ENCODE results near the gene SEMA3D.

SEMA3D gene

DNA sequence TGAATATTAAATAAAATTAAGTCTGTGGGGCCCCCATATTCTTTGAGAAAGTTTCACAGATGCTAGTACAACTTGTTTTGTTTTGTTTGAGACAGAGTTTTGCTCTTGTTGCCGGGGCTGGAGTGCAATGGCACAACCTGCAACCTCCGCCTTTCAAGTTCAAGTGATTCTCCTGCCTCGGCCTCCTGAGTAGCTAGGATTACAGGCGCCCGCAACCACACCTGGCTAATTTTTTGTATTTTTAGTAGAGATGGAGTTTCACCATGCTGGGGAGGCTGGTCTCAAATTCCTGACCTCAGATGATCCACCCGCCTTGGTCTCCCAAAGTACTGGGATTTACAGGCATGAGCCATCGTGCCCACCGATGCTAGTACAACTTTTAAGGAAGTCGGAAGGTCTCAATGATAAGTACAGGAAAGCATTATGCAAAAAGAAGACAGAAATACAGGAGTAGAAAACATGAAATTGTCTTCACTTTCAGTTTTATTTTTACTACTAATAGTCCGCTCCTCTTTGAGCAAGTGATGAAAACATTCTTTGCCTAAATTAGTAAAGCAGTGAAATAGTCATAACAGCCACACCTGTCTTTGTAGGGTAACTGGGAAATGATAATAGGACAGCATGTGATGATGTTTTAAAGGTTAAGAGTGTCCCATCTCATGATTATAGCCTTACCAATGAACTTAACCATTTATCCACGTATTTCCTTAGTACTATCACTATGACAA is 147.5 kb downstream of the SEMA3D start:
- DNase-seq (ENCODE audit: low read depth in 1 of 2, low spot score in 1 of 2), result no peak

DNA sequence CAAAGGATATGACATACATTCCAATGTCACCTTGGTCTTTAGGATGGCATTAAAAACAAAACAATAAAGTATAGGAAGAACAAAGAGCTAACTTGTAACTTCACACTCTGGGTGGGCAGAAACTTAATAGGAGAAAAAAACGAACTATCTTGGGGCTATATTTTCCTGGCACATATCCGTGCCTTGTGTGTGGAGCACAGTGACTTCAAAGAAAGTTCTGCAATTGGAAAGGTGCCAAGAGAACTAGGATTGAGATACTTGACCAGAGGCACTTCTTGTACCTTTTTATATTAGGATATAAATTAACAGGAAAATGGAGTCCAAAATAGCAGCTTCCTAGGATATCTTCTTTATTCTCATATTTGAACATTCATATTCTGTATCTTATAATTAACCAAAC is 148.4 kb downstream of the SEMA3D start:
- DNase-seq (ENCODE audit: low read depth in 1 of 2, low spot score in 1 of 2), result no peak

DNA sequence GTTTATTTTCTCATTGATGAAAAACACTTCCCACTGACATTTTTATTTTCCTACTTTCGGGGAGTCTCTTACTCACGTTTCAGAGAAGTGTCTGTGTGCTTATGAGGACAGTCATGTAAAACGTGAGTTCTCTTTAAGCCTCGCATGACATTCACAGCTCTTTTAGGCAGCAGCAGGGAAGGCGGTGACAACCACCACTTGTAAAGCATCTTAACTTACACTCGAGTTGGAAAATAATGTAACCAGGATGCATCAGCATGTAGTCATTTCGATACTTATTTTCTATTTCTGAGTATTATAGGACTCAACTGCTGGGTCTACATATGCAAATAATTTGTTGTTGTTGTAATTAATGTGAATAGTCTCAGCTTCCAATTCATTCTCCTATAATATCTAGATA is 153.6 kb downstream of the SEMA3D start:
- no peak for DNase-seq (ENCODE audit: low read depth in 1 of 2, low spot score in 1 of 2)

GRCh38 chr7:85031475-85031874 is 155.4 kb downstream of the SEMA3D start:
- DNase-seq (ENCODE audit: low read depth in 1 of 2, low spot score in 1 of 2), result no peak

GRCh38 chr7:85030893-85031292 is 156.0 kb downstream of the SEMA3D start:
- DNase-seq (ENCODE audit: low read depth in 1 of 2, low spot score in 1 of 2), result no peak

- DNase-seq (ENCODE audit: low read depth in 1 of 2, low spot score in 1 of 2), result no peak
These were observed 161.5 kb downstream of the SEMA3D start for GRCh38 chr7:85025312-85025756.

DNA sequence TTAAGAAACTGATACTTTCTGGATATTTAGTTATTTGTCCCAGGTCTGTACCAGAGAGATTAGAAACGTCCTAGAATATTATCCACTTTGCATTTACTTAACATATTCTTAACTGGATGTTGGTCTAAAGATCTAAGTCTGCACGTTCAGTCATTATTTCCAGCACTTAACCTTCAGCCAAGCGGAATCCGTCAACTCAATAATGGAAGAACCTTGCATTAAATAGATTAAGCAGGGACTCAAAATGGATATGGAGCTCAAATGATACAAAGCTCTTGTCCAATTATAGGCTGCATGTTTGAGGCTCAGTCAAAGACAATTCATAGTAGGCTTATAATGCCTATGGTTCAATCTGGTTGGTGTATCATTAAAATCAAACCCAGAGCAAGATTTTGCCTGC is 162.9 kb downstream of the SEMA3D start:
- DNase-seq (ENCODE audit: low read depth in 1 of 2, low spot score in 1 of 2), result no peak

GRCh38 chr7:85023066-85023712 is 163.7 kb downstream of the SEMA3D start:
- no peak for DNase-seq (ENCODE audit: low read depth in 1 of 2, low spot score in 1 of 2)

GRCh38 chr7:85022064-85022697 is 164.7 kb downstream of the SEMA3D start:
- no peak for DNase-seq (ENCODE audit: low read depth in 1 of 2, low spot score in 1 of 2)

- no peak for DNase-seq (ENCODE audit: low read depth in 1 of 2, low spot score in 1 of 2)
These were observed 165.7 kb downstream of the SEMA3D start for GRCh38 chr7:85021101-85021704.

- DNase-seq (ENCODE audit: low read depth in 1 of 2, low spot score in 1 of 2), result no peak
These were observed 167.1 kb downstream of the SEMA3D start for GRCh38 chr7:85019778-85020177.

DNA sequence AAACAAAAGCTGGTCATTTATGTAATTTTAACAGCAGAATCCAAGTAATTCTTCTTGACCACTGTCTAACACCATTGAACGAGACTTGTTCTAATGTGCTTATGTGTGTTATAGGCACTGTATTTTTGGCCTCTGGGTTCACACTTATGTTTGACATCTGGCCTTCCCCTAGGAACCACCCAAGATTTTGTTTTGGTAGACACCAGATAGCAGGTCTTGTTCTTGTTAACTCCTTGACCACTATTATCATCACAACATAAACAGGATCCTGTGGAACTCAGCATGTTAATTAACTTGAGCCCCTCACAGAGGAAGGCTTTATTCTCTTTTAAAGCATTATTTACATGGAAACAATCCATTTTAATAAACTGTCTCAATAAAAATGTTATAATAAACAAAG is 167.7 kb downstream of the SEMA3D start:
- no peak for DNase-seq (ENCODE audit: low read depth in 1 of 2, low spot score in 1 of 2)

- no peak for DNase-seq (ENCODE audit: low read depth in 1 of 2, low spot score in 1 of 2)
These were observed 168.4 kb downstream of the SEMA3D start for GRCh38 chr7:85018498-85018897.

GRCh38 chr7:85016286-85016685 is 170.6 kb downstream of the SEMA3D start:
- no peak for DNase-seq (ENCODE audit: low read depth in 1 of 2, low spot score in 1 of 2)

- DNase-seq (ENCODE audit: low read depth in 1 of 2, low spot score in 1 of 2), result no peak
These were observed 171.8 kb downstream of the SEMA3D start for GRCh38 chr7:85014936-85015660.

- no peak for DNase-seq (ENCODE audit: low read depth in 1 of 2, low spot score in 1 of 2)
These were observed 175.7 kb downstream of the SEMA3D start for GRCh38 chr7:85011127-85011526.

DNA sequence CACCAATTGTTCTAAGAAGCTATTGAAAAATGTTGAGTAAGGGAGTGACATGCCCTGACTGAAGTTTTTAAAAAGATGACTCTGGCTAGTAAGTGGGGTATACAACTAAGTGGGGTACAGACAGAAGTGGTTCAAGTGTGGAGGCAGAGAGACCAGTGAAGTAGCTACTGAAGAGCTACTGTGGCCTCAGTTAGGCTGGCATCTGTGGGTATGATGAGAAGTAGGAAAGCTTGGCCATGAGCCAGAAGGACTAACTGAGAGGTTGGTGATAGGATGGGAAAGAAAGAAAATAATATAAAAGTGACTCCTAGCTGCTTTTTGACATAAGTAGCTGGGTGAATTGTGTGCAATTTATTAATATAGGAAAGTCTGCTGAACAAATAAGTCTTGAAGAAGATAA is 176.6 kb downstream of the SEMA3D start:
- no peak for DNase-seq (ENCODE audit: low read depth in 1 of 2, low spot score in 1 of 2)

DNA sequence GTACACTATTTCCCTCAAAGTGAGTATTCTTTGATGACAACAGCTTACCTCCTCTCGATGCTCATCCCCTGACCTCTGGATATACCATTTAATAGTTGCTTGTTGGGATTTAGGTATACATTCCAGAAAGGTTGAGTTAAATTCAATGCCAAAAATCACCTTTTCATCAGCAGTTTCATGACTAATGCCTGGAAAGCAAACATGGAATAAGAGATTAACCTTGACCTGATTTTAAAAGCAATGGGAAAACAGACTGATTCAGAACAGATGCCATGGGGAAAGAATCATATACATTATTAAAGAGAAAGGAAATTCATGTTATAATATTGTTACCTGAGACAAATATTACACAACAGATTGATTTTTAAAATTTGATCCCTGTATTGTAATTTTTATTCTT is 180.1 kb downstream of the SEMA3D start:
- no peak for DNase-seq (ENCODE audit: low read depth in 1 of 2, low spot score in 1 of 2)

GRCh38 chr7:85004402-85004801 is 182.5 kb downstream of the SEMA3D start:
- no peak for DNase-seq (ENCODE audit: low read depth in 1 of 2, low spot score in 1 of 2)

- no peak for DNase-seq (ENCODE audit: low read depth in 1 of 2, low spot score in 1 of 2)
These were observed 185.1 kb downstream of the SEMA3D start for GRCh38 chr7:85001495-85002345.
